ENCODE data around the gene USP30. TPM values are rescaled to one million over a fixed set of nuclear protein-coding genes. Genes with fewer than 3 reads are reported as not detected.

USP30 gene
- total RNA-seq, 2 donors from 2014 or later, result 25.1 to 27.7 TPM

DNA sequence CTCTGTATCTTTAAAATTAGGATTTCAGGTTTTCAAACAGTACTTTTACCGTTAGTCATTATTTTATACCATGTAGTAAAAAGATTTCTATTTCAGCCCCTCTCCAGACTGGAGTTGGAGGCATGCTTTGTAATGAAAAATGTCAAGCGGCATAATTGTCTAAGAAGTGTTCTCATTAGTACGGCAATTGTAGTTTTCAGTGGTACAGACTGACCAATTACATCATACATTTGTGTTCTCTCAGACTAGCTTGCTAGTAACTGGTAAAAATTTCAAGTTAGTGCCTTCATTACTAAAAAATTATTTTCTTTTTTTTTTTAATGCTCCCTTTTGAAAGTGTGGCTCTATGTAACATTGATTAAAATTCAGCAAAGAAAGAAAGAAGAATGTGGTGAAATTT is 4.5 kb downstream of the USP30 start:
- no peak overlapping the region for H3K9ac ChIP-seq (ENCODE audit: low read depth in 2 of 2, low read length in 2 of 2)
- DNase-seq, result no peak
- TF ChIP-seq, protein P1, sequence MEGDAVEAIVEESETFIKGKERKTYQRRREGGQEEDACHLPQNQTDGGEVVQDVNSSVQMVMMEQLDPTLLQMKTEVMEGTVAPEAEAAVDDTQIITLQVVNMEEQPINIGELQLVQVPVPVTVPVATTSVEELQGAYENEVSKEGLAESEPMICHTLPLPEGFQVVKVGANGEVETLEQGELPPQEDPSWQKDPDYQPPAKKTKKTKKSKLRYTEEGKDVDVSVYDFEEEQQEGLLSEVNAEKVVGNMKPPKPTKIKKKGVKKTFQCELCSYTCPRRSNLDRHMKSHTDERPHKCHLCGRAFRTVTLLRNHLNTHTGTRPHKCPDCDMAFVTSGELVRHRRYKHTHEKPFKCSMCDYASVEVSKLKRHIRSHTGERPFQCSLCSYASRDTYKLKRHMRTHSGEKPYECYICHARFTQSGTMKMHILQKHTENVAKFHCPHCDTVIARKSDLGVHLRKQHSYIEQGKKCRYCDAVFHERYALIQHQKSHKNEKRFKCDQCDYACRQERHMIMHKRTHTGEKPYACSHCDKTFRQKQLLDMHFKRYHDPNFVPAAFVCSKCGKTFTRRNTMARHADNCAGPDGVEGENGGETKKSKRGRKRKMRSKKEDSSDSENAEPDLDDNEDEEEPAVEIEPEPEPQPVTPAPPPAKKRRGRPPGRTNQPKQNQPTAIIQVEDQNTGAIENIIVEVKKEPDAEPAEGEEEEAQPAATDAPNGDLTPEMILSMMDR (IDR thresholded peaks at IDR 0.05), result no peak

DNA sequence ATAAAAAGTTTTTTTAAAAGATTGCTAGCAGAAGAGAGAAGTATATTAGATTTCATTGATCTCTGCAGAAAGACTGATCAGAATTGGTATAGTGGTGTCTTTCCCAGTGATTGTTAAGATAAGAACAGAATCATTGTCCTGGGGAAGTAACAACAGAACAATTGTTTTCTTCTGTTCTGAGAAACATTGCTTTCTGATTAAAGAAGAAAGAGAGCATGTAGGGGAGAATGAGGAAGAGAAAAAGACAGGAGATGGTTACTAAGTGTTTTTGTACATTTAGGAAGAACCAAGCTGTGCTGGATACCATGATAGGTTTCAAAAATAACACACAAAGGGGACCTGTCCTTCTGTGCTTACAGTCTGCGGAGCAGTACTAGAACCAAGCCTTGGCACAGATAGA is 5.0 kb downstream of the USP30 start:
- TF ChIP-seq, protein P1 (IDR thresholded peaks at IDR 0.05), result no peak
- Histone ChIP-seq H3K27ac (no peak overlapping the region), H3K27me3 (no peaks in the 10 kb centered on the region), H3K36me3 (no peaks in the 10 kb centered on the region), H3K9ac (ENCODE audit: low read depth in 2 of 2, low read length in 2 of 2) (no peak overlapping the region), H3K4me1 (no peaks in the 10 kb centered on the region), H3K4me3 (no peak overlapping the region), H3K9me3 (no peaks in the 10 kb centered on the region)
- DNase-seq, result no peak
- intact Hi-C loops (cut with DNase I), result no loop called here

More for the DNA sequence above, 4.5 kb downstream of the USP30 start:
- Histone ChIP-seq H3K27ac (no peak overlapping the region), H3K4me1 (no peaks in the 10 kb centered on the region), H3K9me3 (no peaks in the 10 kb centered on the region), H3K4me3 (no peak overlapping the region), H3K36me3 (no peaks in the 10 kb centered on the region), H3K27me3 (no peaks in the 10 kb centered on the region)
- intact Hi-C loops (cut with DNase I), result no loop called here

DNA sequence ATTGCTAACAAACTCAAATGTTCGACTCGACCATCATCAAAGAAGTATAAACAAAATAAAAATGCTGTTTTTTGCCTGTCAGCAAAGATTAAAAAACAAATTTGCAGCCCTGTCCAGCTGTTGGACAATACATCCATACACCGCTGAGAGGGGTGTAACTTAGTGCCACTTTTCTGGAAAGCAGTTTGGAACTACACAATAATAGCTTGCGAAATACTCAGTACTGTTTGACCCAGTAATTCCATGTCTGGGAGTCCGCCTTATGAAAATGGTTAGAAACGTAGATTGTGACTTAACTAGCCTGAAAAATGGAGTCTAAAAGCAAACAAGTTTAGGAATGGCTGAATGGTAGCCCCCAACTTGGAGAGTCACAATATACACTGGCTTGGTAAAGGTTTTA is 6.4 kb downstream of the USP30 start:
- no peaks in the 10 kb centered on the region for H3K36me3 ChIP-seq
- H3K9me3 ChIP-seq, result no peaks in the 10 kb centered on the region
- DNase-seq, result no peak
- no peak overlapping the region for H3K4me3 ChIP-seq
- no peaks in the 10 kb centered on the region for H3K4me1 ChIP-seq
- H3K27me3 ChIP-seq, result no peaks in the 10 kb centered on the region
- H3K27ac ChIP-seq, result no peak overlapping the region
- TF ChIP-seq, protein P1 (IDR thresholded peaks at IDR 0.05), result no peak
- no peak overlapping the region for H3K9ac ChIP-seq (ENCODE audit: low read depth in 2 of 2, low read length in 2 of 2)
- intact Hi-C loops (cut with DNase I), result no loop called here

DNA sequence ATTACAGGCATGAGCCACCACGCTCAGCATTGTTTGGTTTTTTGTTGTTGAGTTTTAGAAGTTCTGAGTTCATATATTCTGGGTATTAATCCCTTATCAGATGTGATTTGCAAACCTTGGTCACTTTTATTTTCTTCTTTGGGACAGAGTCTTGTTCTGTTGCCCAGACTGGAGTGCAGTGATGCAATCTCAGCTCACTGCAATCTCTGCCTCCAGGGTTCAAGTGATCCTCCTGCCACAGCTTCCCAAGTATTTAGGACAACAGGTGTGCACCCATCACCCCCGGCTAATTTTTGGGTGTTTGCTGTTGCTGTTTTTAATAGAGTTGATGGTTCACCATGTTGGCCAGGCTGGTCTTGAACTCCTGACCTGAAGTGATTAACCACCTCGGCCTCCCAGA is 11.8 kb downstream of the USP30 start:
- Histone ChIP-seq H3K9ac (ENCODE audit: low read depth in 2 of 2, low read length in 2 of 2) (no peak overlapping the region), H3K4me3 (no peak overlapping the region), H3K27me3 (no peaks in the 10 kb centered on the region), H3K4me1 (peaks cover 9% of the 10 kb centered on the region), H3K36me3 (no peaks in the 10 kb centered on the region), H3K9me3 (no peaks in the 10 kb centered on the region), H3K27ac (no peak overlapping the region)
- peak; percentile 6 for DNase-seq
- intact Hi-C loops (cut with DNase I), result no loop called here
- TF ChIP-seq, protein P1 (IDR thresholded peaks at IDR 0.05), result no peak

DNA sequence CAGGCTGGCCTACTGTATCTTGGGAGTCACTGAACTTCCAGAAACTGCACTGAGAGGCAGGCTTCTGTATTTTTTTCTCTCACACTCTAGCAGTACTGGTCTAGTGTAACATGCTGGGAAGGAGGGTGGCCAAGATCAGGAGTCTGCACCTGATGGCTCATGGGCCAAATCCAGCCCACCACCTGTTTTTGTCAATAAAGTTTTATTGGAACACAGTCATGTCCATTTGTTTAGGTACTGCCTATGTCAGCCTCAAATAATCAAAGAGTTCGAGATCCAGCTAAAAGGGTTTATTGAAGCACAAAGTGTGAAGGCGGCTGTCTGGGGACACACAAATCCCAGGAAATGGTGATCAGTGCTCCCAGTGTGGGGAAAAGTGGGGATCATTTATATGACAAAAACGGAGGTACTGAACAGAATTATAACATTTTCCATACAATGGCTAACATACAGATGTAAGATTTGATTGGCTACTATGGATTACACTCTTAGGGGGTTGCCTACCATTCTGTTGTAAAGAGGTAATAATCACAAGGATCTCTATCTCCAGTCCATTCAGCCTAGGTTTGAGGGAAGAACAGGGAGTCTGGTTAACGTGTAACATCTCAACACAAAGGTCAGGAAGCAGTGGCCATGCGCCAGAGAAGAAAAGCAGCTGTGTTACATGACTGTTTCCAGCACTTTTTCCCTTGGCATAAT is 12.9 kb downstream of the USP30 start:
- H3K27ac ChIP-seq, result peak overlapping the region; percentile 24
- H3K36me3 ChIP-seq, result no peaks in the 10 kb centered on the region
- H3K9ac ChIP-seq (ENCODE audit: low read depth in 2 of 2, low read length in 2 of 2), result peak overlapping the region in 1 of 2 donors; percentile 9

More for the DNA sequence above, 12.9 kb downstream of the USP30 start:
- TF ChIP-seq, protein P1 (IDR thresholded peaks at IDR 0.05), result no peak
- peaks cover 9% of the 10 kb centered on the region for H3K4me1 ChIP-seq
- no peak overlapping the region for H3K4me3 ChIP-seq
- peak; percentile 81 for DNase-seq
- no peaks in the 10 kb centered on the region for H3K27me3 ChIP-seq
- no peaks in the 10 kb centered on the region for H3K9me3 ChIP-seq
- intact Hi-C loops (cut with DNase I), result no loop called here
